HEK293 (cell line): ENCODE results near the gene CTNNBL1.

Experiments used
- CTCF ChIA-PET: fragments of 350-600 bp; formaldehyde crosslinking; extraction: SDS; loops from one replicate; lab custom pipeline; 2021; ENCODE audit warnings: antibody characterized with exemption; lab: Yijun Ruan, JAX
- POLR2A ChIA-PET: fragments of 300-600 bp; formaldehyde crosslinking; extraction: SDS; loops from one replicate; lab custom pipeline; 2020; ENCODE audit warnings: antibody characterized with exemption, inconsistent platforms; lab: Yijun Ruan, JAX
- H3K27ac ChIP-seq: fragments of 200-500 bp; sonication (Bioruptor generic); 2 replicates; pipeline ENCODE4 v1.5.1; 2014; ENCODE audit warnings: low read depth, low read length, control low read depth, inconsistent platforms; ENCODE audit errors: extremely low read depth
- H3K36me3 ChIP-seq, 2 experiments: fragments of 200-500 bp in 1 of 2; sonication (Bioruptor generic) in 1 of 2; 1 replicate in 1 of 2; 2 replicates in 1 of 2; pipeline ENCODE4 v1.5.1; 2014 to 2017; ENCODE audit warnings: inconsistent platforms in 2 of 2, low read length in 2 of 2; ENCODE audit not compliant: control insufficient read depth in 2 of 2, insufficient read depth in 1 of 2
- H3K4me1 ChIP-seq: fragments of 200-500 bp; sonication (Bioruptor generic); 2 replicates; pipeline ENCODE4 v1.5.1; 2014; ENCODE audit warnings: mild to moderate bottlenecking, low read length, inconsistent platforms; ENCODE audit not compliant: control insufficient read depth, insufficient read depth
- H3K4me3 ChIP-seq: 2 replicates; pipeline ENCODE4 v1.5.1; 2011; ENCODE audit warnings: low read depth, mild to moderate bottlenecking, control low read depth, low read length, moderate library complexity
- H3K9me3 ChIP-seq: fragments of 200-500 bp; sonication (Bioruptor generic); 2 replicates; pipeline ENCODE4 v1.5.1; 2014; ENCODE audit warnings: low read depth, low read length, inconsistent platforms; ENCODE audit not compliant: control insufficient read depth, insufficient read depth
- BCL11B ChIP-seq: fragments of 450-650 bp; formaldehyde crosslinking; IDR thresholded peaks from 2 replicates; pipeline ENCODE4 v1.5.1; 2016; ENCODE audit warnings: low read depth, missing biosample characterization, missing genetic modification characterization
- GLIS1 ChIP-seq: fragments of 450-650 bp; formaldehyde crosslinking; IDR thresholded peaks from 2 replicates; pipeline ENCODE4 v1.5.1; 2016; ENCODE audit warnings: missing biosample characterization, missing genetic modification characterization
- IKZF3 ChIP-seq: fragments of 450-650 bp; IDR thresholded peaks from 2 replicates; pipeline ENCODE4 v1.5.0; 2018; ENCODE audit warnings: missing biosample characterization, mild to moderate bottlenecking, missing genetic modification characterization, moderate library complexity
- MEIS1 ChIP-seq: sonication (generic); formaldehyde crosslinking; IDR thresholded peaks from 2 replicates; pipeline ENCODE4 v1.8.1; 2022; ENCODE audit warnings: missing genetic modification reagents, mild to moderate bottlenecking, borderline replicate concordance
- TCF7L2 ChIP-seq: IDR thresholded peaks from 2 replicates; pipeline ENCODE4 v1.6.1; 2011; ENCODE audit warnings: low read depth, mild to moderate bottlenecking, inconsistent platforms, low read length, moderate library complexity, borderline replicate concordance
- YY1 ChIP-seq: fragments of 450-650 bp; formaldehyde crosslinking; IDR thresholded peaks from 2 replicates; pipeline ENCODE4 v1.5.1; 2018; ENCODE audit warnings: missing biosample characterization, missing genetic modification characterization
- ZNF10 ChIP-seq: fragments of 450-650 bp; formaldehyde crosslinking; IDR thresholded peaks from 2 replicates; pipeline ENCODE4 v1.5.1; 2017; ENCODE audit warnings: missing biosample characterization, missing genetic modification characterization
- ZNF292 ChIP-seq: fragments of 450-650 bp; formaldehyde crosslinking; IDR thresholded peaks from 2 replicates; pipeline ENCODE4 v1.5.1; 2016; ENCODE audit warnings: low read depth, missing biosample characterization, missing genetic modification characterization, borderline replicate concordance
- ZNF544 ChIP-seq: fragments of 450-650 bp; formaldehyde crosslinking; IDR thresholded peaks from 2 replicates; pipeline ENCODE4 v1.5.0; 2017; ENCODE audit warnings: missing biosample characterization, missing genetic modification characterization
- ZNF585B ChIP-seq: fragments of 450-650 bp; formaldehyde crosslinking; IDR thresholded peaks from 2 replicates; pipeline ENCODE4 v1.5.1; 2016; ENCODE audit warnings: missing biosample characterization, missing genetic modification characterization
- ZNF600 ChIP-seq: fragments of 450-650 bp; formaldehyde crosslinking; IDR thresholded peaks from 2 replicates; pipeline ENCODE4 v1.5.1; 2016; ENCODE audit warnings: missing biosample characterization, missing genetic modification characterization
- ZNF837 ChIP-seq: fragments of 450-650 bp; formaldehyde crosslinking; IDR thresholded peaks from 2 replicates; pipeline ENCODE4 v1.5.1; 2016; ENCODE audit warnings: missing biosample characterization, missing genetic modification characterization
- TF ChIP-seq, protein P1 (sequence below): fragments of 450-650 bp; formaldehyde crosslinking; IDR thresholded peaks from 2 replicates; pipeline ENCODE4 v1.5.1; 2017; ENCODE audit warnings: missing biosample characterization, missing genetic modification characterization

Gene CTNNBL1

GRCh38 chr20:37726321-37726720, 32.5 kb downstream of the CTNNBL1 start:
- Histone ChIP-seq H3K4me3 (no peak overlapping the region), H3K4me1 (peaks cover 31% of the 10 kb centered on the region), H3K36me3 (no peaks in the 10 kb centered on the region), H3K9me3 (no peaks in the 10 kb centered on the region), H3K27ac (no peak overlapping the region)
- TF ChIP-seq GLIS1 (no peak), ZNF292 (tag by site-specific recombination) (no peak), BCL11B (no peak)
- TF ChIP-seq, protein P1, sequence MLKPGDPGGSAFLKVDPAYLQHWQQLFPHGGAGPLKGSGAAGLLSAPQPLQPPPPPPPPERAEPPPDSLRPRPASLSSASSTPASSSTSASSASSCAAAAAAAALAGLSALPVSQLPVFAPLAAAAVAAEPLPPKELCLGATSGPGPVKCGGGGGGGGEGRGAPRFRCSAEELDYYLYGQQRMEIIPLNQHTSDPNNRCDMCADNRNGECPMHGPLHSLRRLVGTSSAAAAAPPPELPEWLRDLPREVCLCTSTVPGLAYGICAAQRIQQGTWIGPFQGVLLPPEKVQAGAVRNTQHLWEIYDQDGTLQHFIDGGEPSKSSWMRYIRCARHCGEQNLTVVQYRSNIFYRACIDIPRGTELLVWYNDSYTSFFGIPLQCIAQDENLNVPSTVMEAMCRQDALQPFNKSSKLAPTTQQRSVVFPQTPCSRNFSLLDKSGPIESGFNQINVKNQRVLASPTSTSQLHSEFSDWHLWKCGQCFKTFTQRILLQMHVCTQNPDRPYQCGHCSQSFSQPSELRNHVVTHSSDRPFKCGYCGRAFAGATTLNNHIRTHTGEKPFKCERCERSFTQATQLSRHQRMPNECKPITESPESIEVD (tag by site-specific recombination) = peak; percentile 72
- ChIA-PET CTCF (interaction anchor here (1.5 to 1.7 kb wide), 2 partner anchors 9 to 10 kb away, joined by 4 to 6 read pairs; no protein-coding TSS in a partner anchor), POLR2A (interaction anchor here (0.5 kb wide), 1 partner anchor 70 kb away, joined by 3 read pairs; no protein-coding TSS in a partner anchor)

DNA sequence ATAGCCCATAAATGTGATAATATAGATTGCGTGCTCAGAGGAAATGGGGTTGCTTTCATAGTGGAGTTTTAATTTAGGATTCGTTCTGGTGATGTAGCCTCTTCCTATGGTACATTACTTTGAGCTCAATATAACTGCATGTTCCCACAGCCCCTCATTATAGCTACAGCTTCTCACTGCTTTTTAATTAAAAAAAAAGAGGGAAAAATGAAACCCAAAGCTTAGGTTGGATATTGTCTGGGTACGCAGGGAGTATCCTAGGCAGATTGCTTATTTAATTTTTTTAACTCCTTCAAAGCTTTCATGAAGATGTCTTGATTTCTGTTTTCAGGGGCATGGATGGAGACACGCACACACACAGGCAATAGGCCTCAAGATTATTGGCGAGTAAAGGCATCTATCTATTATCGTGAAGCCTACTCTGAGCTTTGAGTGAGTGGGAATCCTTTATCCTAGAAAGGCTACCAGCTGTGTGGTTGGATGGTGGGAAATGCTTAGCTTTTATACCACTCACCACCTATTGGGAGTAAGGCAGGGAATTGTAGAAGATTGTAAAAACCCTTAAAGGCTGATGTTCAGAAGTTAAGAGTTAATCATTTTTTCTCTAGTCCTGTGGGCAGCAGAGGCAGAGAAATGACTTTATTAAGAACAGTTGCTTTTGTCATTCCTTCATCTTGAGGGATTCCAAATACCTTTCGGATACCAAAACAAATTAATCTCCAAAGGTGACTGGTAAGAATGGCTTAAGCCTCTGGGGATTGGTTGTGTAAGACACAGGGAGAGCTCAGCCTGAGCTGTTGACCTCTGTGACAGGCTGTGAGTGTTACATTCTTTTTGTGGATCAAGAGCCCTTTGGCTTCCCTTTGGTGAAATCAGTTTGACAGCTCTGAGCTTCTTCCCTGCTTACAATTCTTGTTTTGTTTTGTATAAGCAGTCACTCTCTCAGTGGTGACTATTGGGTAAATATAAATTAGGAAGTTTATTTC, 33.4 kb downstream of the CTNNBL1 start:
- CTCF ChIA-PET = interaction anchor here (0.7 to 1.5 kb wide), 3 partner anchors 11 to 162 kb away, joined by 3 to 4 read pairs (median 3); no protein-coding TSS in a partner anchor
- H3K4me1 ChIP-seq = peaks cover 31% of the 10 kb centered on the region
- TF ChIP-seq, protein P1 (tag by site-specific recombination) = 0 out of 2 replicates have a peak, but pooled peaks have one; percentile 10
- no peak for TF ChIP-seq ZNF10 (tag by site-specific recombination)
- POLR2A ChIA-PET = no interaction called here
- no peak overlapping the region for H3K27ac ChIP-seq
- no peaks in the 10 kb centered on the region for H3K36me3 ChIP-seq
- no peak overlapping the region for H3K4me3 ChIP-seq
- H3K9me3 ChIP-seq = no peaks in the 10 kb centered on the region

DNA sequence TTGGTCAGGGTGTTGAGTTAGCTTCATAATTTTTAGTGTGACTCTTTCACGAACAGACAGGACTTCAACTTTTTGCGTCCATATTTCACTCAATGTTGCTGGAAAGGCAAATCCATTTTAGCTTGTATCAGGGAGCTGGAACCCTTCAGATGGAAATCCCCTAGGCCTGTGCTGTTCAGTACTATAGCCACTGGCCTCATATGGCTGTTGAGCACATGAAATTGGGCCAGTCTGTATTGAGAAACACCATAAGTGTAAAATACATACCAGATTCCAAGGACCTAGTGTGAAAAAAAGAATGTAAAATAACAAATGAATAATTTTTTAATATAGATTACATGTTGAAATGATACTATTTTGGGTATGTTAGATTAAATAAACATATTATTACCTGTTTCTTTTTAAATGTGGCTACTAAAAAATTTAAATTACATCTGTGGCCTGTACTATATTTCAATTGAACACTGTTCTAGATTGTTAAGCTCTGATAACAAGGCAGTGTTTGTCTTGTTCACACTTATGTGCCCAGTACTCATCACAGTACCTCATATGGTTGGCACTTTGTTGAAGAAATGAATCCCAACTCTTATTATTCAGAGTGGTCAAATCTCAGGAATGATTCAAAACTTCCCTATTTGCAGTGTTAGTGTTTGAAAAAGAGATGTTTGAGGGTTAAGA, 34.3 kb downstream of the CTNNBL1 start:
- TF ChIP-seq ZNF837 (tag by site-specific recombination) = no peak
- TF ChIP-seq YY1 (tag by site-specific recombination) = no peak
- TF ChIP-seq IKZF3 (tag by site-specific recombination) = no peak
- TF ChIP-seq ZNF544 (tag by site-specific recombination) = no peak
- TF ChIP-seq MEIS1 (CRISPR knock-in tag) = no peak
- no peak for TF ChIP-seq ZNF585B
- TF ChIP-seq, all 188 proteins: peak for 0
- H3K27ac ChIP-seq = no peak overlapping the region
- no peak overlapping the region for H3K4me3 ChIP-seq
- H3K9me3 ChIP-seq = no peaks in the 10 kb centered on the region
- H3K36me3 ChIP-seq = no peaks in the 10 kb centered on the region
- CTCF ChIA-PET = interaction anchor here (1.5 kb wide), 1 partner anchor 12 kb away, joined by 4 read pairs; no protein-coding TSS in a partner anchor
- peaks cover 31% of the 10 kb centered on the region for H3K4me1 ChIP-seq
- POLR2A ChIA-PET = no interaction called here

DNA sequence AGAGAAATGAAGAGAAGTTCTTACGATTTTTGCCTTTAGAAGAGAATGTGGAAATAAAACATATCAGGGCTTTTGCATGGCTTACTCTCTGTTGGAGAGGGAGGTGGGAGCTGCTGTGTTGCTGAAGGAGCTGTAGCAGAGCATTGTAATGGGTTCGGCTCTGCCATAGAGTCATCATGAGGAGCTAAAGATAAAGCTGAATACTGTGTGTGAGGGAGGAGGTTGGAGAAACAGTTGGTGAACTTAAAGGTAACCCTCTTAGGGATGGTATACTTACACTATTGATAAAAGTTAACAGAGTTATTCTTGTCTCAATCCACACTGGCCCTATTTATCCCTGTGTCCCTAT, 34.8 kb downstream of the CTNNBL1 start:
- Histone ChIP-seq H3K4me3 (no peak overlapping the region), H3K9me3 (no peaks in the 10 kb centered on the region), H3K4me1 (peaks cover 31% of the 10 kb centered on the region), H3K27ac (no peak overlapping the region), H3K36me3 (no peaks in the 10 kb centered on the region)
- POLR2A ChIA-PET = no interaction called here
- TF ChIP-seq ZNF600 (tag by site-specific recombination) (peak; percentile 63), TCF7L2 (no peak)
- CTCF ChIA-PET = interaction anchor here (0.6 kb wide), 1 partner anchor 164 kb away, joined by 3 read pairs; no protein-coding TSS in a partner anchor
